A673 (cell line): Measurements from ENCODE around the gene CAMK4.

ENCODE experiments used
- CTCF ChIP-seq: fragments of 300-800, 200-600 bp; sonication (generic); conservative IDR thresholded peaks from 2 replicates; pipeline ENCODE4 v1.5.1; 2017; ENCODE audit warnings: low read depth, mild to moderate bottlenecking, antibody characterized with exemption, low read length, moderate library complexity, mixed read lengths
- EZH2 ChIP-seq: fragments of 200-600 bp; sonication (generic); IDR thresholded peaks from 2 replicates; pipeline ENCODE4 v1.6.1; 2017; ENCODE audit warnings: borderline replicate concordance, low read depth, mild to moderate bottlenecking, mixed read lengths, antibody characterized with exemption, low read length; ENCODE audit not compliant: poor library complexity, severe bottlenecking

- TF ChIP-seq CTCF, result no peak
- no peak for TF ChIP-seq EZH2
Observed at GRCh38 chr5:111422747-111423720, 198.8 kb downstream of the CAMK4 start.
